HG02840 (cell line): ENCODE data around the gene MYO10.
"Not testable (repeated sequence)": the region's sequence is repeated elsewhere in the genome, so short reads cannot be mapped to it uniquely, and the experiment has no call there.

Experiments used
- ATAC-seq: cut with Tn5 transposase; IDR thresholded peaks from one replicate; pipeline ENCODE4 v1.9.1; 2021; ENCODE audit warnings: mild to moderate bottlenecking, moderate library complexity, moderate number of reproducible peaks; ENCODE audit not compliant: unreplicated experiment, low FRiP score

Gene MYO10

DNA sequence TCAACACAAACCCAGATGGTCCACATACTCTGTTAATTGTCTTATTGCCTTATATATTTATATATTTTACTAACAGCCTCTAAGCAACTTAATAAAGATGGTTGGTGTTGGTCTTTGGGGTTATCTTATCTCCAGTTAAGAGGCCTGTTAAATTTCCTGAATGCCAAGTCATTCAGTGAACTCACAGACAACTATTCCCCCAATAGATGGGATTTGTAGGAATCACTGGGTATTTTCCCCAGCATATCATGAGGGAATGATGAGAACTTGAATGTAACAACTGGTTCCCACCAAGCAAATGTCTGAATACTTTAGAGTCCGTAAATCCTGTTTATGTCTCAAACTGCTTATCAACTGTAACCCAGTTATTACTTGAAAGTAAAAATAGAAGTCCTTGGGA lies 276.6 kb downstream of the MYO10 start:
- ATAC-seq, result no peak

DNA sequence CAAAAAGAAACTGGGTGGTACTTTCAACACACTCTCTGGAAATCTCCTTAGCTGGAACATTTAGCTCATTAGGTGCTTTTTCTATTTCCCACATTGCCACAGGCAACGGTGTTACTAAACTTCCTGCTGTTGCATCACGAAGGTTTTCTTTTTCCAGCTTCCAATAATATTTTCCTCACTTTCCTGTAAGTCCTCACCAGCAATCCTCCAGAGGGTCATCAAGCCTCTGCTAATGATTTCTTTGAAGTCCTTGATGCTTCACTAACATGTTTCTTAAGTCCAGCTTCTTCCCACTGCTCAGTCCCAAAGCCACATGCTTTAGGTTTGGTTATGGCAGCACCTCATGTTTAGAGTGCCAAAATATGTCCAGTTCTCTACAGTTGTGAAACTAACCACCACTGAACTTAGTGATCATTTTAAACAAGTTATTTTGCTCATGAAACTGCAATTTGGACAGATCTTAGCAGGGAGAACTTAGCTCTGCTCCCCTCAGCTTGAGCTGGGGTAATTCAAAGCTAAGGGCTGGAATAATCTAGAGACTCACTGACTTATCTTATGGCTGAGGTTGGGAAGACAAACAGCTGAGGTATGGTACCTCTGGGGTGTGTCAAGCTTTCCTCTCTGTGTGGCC lies 279.4 kb downstream of the MYO10 start:
- ATAC-seq, result no peak

DNA sequence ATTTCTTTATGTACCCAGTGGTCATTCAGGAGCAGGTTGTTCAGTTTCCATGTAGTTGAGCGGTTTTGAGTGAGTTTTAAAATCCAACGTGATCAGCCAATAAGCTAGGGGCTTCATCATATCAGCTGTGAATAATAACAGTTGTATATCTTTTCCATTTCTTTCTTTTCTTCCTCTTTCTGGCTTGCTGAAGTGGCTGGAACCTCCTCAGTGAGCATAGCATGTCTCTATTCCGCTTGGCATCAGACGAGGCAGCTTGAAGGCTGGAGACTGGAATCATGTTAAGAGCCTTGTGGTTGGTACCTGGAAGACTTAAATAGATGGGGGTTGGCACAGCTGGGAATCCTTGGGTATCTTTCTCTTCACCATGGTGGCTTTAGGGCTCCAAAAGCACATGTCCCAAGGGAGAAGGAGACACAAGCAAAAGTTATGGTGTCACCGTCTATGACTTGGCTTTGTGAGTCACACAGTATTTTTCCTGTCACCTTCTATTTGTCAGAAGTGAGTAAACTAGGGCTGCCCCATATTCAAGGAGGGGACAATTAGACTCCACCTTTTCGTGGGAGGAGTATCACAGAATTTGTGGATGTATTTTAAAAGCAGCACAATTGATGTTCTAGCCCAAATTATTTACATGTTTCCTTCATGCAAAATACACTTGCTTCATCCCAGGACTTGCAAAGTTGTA lies 281.3 kb downstream of the MYO10 start:
- ATAC-seq, result no peak

DNA sequence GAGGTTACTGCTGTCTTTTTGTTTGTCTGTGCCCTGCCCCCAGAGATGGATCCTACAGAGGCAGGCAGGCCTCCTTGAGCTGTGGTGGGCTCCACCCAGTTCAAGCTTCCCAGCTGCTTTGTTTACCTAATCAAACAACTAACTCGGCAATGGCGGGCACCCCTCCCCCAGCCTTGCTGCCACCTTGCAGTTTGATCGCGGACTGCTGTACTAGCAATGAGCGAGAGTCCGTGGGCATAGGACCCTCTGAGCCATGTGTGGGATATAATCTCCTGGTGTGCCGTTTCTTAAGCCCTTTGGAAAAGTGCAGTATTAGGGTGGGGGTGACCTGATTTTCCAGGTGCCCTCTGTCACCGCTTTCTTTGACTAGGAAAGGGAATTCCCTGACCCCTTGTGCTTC lies 287.3 kb downstream of the MYO10 start:
- ATAC-seq, result not testable (repeated sequence)

DNA sequence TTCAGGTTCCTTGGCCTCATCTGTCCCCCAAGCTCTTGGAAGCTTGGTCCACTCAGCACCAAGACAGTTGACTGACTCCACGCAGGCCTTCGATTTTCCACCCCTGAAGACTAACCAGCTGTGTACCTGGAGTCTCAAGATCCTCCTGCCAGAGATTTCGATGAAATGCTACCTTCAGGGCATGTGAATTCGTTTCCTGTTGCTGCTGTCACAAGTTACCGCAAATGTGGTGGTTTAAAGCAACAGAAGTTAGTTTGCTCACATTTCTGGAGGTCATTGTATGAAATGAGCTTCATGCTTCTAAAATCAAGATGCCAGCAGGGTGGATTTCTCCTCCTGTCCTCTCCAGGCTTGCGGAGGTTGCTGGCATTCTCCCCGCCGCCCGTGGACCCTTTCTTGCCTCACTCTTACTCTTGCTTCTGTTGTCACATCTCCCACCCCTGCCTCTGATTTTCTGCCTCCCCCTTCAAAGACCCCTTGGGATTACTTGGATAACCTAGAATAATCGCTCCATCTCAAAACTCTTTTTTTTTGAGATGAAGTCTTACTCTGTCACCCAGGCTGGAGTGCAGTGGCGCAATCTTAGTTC lies 291.7 kb downstream of the MYO10 start:
- ATAC-seq, result no peak

DNA sequence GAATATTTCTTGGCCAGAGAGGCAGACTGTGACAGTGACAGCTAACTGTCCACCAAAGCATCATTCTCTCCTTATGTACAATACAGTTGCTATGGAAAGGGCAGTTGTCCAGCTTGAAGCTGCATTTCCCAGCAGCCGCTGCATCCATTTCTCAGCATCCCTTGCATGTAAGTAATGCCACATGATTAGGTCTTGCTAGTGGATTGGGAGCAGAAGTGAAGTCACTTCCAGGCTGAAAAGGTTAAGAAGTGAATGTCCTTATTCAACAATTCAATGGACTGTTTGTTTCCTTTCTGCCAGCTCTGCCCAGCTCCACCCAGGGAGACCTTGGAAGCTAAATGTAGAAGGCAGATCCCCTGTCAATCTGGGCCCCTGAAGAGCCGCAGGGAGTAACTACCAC lies 293.2 kb downstream of the MYO10 start:
- no peak for ATAC-seq

DNA sequence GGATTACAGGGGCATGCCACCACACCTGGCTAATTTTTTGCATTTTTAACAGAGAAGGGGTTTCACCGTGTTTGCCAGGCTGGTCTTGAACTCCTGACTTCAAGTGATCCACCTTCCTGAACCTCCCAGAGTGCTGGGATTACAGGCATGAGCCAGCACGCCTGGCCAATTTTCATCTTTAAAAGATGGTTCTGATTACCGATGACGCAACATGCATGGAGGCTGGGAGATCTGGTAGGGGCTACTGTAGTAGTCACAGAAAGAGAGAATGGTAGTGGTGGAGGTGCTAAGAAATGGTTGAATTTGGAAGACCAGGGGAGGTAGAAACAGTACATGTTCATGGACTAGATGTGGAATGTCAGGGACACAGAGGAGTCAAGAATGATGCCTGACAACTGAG lies 296.9 kb downstream of the MYO10 start:
- ATAC-seq, result no peak

DNA sequence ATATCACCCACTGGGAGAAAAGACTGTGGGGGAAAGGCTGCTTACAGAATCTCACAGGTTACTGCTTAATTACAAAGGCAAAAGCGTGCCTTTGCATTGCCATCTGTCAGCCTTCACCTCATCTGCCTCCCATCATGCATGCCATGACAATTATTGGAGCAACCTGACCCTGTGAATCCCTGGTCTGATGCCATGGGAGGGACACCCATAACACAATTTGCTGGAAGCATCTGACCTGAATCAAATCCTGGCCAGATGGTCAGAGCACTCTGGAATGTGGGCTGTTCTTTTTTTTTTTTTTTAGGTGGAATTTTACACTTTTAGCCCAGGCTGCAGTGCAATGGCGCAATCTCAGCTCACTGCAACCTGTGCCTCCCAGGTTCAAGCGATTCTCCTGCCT lies 307.7 kb downstream of the MYO10 start:
- no peak for ATAC-seq

DNA sequence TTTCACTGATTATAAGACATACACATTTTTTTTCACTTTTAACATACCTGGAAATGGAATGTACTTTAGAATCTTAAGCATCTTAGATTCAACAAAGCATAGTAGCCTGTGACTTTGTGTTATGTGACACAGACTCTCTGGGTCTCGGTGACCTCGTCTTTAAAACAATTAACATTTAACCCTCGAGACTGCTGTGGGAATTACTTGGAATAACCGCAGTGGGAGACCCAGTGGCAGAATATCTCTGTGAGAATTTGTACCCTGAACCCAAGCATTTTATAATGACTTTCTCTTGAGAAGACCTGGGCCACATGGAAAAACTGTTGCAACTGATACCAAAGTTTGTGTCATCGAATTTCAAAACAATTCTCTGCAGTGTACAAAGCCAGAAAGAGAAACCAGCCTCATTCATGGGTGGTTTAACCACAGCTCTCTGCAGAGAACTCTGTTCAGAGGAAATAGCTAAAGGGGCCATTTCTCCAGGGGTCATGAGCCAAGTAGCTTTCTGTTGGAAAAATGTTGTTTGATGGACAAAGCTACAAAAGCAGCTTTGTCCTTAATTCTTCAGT lies 309.3 kb downstream of the MYO10 start:
- no peak for ATAC-seq

DNA sequence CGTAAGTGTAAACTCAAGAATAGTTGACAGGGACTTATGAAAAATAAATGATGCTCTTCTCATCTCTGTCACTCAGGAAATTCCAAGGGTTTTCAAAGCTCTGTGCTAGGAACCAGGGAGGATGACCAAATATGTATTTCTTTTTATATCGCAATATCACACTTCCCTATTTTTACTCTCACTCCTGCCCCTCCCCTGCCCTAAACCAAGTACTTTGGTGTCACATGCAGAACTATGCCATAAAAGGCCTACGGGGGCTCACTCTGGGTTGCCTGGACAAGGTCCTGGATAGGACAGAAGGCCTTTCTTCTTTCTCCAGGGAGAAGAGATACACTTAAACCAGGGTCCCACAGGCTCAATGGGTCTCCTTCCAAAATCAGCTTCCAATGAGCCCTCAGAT lies 311.0 kb downstream of the MYO10 start:
- ATAC-seq, result no peak

DNA sequence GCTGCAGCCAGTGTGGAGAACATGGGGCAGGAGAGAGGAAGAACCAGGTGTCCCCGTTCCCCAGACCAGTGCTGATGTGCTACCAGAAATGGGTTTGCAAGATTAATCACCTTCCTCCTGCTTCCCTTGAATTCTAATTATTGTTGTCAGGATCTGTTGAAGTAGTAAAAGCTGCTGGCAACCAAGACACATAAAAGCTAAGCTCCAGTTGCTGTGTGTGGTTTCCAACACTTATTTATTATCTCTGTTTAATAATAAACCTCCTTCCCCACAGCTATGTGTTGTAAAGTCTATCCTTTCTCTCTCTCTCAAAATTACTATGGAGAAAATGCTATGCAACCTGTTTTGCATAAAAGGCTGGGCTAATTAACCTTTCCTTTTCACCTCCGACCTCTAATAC lies 317.0 kb downstream of the MYO10 start:
- no peak for ATAC-seq

DNA sequence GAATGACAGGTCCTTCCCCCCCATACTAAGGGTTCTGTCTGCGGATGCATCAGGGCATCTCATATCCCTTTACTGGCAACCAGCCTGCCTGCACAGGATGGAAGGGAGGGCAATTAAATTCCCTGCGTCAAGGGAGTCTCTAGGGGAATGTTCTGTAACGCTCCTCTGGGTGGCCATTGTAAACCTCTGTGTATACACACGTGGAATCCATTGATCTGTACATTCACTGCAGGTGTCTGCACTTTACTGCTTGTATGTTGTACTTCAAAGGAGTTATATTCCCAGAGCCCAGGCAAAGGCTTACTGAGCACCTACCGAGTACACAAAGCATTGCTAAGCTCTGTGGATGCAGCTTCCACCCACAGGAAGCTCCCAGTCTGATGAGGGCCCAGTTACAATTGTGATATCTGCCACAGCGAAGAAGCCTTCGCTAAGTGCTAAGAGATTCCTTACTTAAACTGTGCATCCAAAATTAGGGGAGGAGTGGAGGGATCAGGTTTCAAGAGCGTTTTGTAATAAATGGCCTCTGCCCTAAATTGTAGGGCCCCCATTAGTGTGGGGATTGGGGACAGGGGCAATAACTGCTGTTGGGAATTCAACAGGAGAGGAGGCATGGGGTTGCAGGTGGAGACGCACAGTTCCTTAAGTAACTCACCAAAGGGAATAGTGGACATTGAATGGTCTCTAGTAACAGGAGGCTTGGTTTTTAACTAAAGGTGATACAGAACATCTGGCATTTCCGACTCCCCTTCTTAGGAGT lies 317.8 kb downstream of the MYO10 start:
- ATAC-seq, result no peak

DNA sequence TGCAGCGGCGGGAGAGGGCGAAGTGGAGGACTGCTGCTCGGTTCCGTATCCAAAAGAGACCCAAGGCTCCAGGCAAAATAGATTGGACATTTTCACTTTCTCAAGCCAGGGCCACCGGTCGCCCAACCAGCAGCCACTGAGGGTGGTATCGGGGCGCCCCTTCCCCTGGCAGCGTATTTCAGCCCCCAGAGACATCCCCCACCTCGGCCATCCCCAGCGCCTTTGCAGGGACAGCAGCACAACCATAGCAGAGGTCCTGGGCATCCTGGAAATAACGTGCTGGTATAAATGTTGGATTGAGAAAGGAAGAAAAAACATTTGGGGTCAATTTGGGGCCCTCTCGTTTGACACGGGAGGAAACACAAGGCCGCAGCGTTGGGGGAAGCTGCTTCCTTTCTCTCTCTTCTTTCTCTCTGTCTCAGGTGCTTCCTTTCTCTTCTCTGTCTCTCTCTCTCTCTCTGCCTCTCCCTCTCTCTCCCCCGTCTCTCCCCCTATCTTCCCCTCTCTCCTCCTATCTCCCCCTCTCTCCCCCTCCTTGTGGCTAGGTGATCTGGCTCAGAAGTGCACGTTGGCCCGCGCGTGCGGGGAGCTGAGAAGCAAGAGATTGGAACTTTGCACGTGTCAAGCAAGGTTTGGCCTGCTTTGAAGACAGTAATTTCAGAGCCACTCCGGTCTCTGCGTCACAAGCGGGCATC lies 318.7 kb downstream of the MYO10 start:
- no peak for ATAC-seq

DNA sequence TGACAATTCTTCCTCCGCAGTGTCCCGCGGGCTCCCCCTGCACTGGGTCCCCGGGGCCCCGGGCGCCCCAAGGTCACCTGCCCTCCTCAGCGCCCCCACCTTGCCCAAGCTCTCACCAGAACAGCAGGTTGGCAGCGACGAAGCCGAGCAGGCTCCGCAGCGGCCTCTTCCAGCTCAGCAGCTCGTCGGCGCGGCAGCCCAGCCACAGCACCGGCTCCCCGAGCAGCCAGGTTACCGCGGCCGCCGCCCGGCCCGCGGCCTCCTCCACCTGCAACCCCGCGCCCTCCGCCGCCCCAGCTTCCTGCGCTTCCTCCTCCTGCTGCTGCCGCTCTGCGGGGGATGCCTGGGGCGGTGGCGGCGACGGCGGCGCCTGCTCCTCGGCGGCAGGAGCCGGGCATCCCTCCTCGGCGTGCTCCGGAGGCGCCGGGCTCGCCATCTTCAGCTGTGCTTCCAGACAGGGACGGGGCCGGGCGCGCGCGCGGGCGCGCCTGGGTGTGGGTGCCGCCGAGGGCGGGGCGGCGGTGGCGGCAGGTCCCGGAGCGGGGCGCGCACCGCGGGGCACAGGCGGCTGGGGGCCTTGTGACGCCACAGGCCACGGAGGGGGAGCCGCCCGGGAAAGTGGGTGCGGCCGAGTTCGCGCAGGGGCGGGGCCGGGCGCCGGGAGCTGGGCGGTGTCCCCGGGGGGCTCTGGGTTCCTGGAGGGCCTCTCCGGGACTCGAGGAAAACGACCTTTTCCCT lies 319.4 kb downstream of the MYO10 start, which contains the start of gene RETREG1:
RETREG1 (minus strand) TSS at position 462 of the 738 bp plus-strand sequence; CDS start at position 436, 26 bp downstream.
- no peak for ATAC-seq

DNA sequence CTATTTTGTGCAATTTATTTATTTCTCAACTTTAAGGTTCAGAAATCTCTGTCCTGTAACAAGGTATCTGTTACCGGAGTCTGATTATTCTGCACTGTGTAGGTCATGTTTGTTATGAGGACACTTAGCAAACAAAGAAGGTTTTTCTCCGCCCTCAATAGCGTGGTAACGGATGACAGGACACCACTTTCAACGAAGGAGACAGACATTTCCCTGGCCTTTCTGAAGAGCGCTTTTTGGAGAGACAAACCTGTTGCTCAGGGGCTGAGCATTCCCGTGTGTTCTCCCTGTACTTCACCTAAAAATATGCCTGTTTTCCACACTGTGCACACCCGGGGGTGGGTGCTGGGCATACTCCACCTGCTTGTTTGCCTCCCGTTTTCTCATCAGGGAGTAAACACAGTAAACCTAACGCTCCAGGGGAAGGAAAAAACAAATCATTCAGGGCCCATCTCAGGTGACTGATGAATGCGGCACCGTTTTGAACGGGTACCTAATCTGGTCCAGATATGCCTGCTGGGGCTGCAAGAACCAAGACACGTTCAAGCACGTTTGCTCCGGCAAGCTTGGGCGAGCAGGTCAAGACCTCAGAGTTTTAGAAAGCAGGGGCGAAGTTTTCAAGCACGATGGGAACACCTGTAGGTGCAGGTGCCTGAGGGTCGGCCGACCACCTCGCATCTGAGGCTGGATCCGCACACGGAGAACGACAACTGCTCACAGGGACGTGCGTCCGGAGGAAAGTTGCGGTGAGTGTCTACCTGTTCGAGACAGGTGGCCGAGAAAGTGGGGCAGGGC lies 320.1 kb downstream of the MYO10 start:
- no peak for ATAC-seq

DNA sequence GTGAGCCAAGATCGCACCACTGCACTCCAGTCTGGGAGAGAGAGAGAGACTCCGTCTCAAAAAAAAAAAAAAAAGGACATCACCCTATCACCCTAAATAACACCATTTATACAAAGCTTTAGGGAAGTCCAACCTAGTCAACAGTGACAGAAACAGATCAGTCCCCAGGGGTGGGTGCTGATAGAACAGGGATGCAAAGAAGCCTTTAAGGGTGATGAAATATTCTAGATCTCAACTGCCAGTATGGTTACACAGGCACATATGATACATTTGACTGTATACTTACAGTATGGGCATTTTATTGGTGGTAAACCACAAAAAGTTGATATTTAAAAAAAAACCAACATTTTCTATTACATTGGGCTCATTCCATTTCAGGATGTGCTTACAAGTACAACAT lies 324.1 kb downstream of the MYO10 start:
- ATAC-seq, result no peak
